GM20431 (cell line): ENCODE results near the gene PKHD1.
"Not testable (repeated sequence)": the region's sequence is repeated elsewhere in the genome, so short reads cannot be mapped to it uniquely, and the experiment has no call there.

Source experiments
- in situ Hi-C: fragments of 300-500 bp; cut with MseI, MboI; formaldehyde crosslinking; loops from one replicate; pipeline ENCODE4 v1.15.0; 2020; ENCODE audit warnings: low sequenced_read_pairs; ENCODE audit not compliant: unreplicated experiment

The PKHD1 gene

DNA sequence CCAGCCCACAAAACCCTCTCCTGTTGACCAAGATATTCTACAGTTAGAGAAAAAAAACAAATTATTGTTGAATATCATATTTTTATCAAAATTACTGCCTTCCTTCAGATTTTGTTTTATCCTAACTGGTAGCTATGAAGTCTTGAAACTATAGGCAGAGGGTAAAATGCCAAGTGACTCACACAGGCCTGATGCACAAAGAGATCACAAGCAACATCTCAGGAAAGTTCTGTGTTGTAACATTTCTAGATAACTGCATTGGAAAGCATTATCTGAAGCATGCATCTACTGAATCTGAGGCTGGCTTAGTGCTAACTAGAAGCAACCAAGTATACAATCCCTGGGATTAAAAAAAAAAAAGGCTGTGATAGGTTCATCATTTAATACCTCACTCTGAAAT lies 134.2 kb downstream of the PKHD1 start:
- in situ Hi-C loops = loop anchor here (25.0 kb wide), 1 partner anchor 1141 kb away; the partner anchor contains the start of gene TFAP2B

DNA sequence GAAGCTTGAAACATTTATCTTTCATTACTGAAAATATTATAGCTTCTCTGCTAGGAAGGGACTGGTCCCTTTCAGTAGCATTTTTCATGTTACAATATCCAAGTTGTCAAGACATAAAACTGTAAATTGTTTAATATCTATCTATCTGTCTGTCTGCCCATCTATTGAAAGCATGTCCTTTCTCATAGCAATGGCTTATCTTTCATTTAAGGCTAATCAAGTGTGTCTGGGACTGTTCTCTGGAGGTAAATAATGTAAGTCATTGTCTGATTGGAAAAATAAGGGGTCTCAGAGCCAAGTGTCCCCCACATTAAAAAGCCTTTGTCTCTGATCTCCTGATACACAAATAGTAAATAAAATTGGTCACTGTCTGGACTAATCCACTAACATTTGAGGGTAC lies 135.5 kb downstream of the PKHD1 start:
- in situ Hi-C loops = loop anchor here (25.0 kb wide), 1 partner anchor 1140 kb away; the partner anchor contains the start of gene TFAP2B

DNA sequence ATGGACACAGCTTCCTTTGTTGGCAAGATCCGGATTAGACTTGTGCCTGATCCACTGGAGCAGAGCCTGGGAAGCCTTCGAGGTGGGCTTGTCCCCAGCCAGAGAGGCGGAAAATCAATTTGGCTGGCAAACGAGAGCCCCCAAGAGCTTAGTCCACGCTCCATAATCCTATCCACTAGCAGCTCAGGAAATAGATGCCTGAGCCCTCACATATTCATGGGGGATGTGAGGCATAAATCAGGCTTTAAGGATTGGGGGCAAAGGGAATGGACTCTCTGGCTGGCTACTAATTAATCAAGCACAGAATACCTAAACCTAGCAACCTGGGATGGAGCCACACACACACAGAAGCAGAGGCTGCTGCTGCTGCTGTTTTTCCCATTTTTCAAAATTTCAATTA lies 137.9 kb downstream of the PKHD1 start:
- in situ Hi-C loops = no loop called here

DNA sequence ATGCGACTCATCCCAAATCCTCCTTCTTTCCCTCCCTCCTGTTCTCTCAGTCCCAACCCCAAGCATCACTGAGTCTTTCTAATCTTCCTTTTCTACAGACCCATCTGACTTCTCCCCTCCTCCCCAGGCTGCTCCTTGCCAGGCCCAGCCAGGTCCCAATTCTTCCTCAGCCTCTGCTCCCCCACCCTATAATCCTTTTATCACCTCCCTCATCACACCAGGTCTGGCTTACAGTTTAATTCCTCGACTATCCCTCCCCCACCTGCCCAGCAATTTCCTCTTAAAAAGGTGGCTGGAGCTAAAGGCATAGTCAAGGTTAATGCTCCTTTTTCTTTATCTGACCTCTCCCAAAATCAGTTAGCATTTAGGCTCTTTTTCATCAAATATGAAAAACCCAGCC lies 147.7 kb downstream of the PKHD1 start:
- in situ Hi-C loops = not testable (repeated sequence)

DNA sequence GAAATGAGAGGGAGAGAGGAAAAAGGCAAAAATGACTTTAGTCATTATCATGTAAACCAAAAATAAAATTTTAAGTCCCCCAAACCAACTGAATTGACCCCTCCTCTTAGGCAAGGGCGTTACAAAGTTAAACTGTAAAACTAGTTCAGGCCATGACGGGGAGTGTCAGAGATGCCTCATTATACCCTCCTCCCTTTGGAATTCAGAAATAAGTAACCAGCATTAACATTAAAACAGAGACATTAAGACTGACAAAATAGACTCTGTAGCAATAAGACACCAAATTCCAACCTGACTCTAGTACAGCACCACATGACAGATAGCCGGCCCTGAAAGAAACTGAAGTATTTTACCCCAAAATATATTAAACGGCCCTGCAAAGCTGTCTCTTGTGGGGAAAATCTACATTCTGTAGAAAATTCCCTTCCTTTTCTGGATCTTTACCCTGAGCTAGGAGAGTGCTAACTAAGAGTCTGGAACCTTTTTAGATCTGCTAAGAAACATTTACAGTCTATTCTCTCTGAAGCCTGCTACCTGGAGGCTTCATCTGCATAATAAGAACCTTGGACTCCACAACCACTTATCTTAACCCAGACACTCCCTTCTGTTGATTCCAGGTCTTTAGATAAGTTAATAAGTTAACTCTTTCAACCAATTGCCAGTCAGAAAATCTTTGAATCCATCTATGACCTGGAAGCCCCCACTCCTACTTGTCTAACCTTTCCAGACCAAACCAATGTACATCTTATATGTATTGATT lies 150.7 kb downstream of the PKHD1 start:
- in situ Hi-C loops = no loop called here

DNA sequence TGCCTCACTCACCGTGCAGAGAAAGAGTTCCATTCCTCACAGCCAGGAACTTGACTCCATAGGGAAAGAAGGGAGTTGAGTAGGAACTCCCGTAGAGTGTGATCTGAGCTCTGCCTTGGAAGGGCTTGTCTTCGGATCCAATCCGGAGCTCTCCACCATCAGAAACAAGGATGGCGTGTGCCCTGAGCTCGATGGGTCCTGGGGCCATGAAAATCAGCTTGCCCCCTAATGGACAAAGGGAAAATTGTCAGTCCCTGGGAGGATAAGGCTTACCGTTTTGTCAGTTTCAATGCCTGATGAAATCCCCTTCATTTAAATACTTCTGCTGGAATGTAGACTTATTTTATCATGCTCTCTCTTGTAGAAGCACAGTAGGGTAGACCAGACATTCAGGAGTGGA lies 153.3 kb downstream of the PKHD1 start:
- in situ Hi-C loops = no loop called here

DNA sequence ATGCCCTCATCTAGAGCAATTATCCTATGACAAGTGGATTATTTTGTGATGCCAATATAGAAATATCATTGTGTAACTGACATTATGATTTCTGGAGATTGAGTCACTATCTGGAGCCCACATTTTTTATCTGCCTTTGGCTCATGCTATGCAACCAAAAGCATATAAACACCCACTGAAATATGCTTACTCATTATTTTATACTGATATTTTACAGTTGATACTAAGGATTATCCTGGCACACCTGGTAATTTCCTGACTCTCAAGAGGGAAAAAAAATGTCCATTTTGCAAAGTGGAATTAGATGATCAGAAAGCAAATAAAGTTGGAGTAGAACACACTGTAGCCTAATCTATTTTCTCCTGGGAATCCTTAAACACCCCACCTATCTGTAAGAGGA lies 154.5 kb downstream of the PKHD1 start:
- in situ Hi-C loops = no loop called here

DNA sequence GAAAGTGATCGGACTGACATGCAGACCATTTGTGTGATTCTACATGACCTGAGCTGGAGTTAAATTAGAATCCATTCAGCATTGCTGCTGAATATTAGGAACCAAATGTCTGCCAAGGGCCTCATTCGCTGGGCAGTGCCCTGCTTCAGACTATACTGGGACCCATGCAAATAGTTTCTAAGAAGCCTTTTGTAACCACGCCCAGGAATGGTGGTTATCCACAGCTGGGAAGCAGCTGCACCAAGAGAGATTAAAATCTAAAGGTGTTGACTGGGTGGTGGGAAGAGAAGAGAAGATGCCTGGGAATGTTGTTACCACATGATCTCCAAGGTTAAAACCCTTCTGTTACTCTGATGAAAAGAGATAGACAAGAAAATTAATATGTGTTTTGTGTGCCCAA lies 156.8 kb downstream of the PKHD1 start:
- in situ Hi-C loops = no loop called here

DNA sequence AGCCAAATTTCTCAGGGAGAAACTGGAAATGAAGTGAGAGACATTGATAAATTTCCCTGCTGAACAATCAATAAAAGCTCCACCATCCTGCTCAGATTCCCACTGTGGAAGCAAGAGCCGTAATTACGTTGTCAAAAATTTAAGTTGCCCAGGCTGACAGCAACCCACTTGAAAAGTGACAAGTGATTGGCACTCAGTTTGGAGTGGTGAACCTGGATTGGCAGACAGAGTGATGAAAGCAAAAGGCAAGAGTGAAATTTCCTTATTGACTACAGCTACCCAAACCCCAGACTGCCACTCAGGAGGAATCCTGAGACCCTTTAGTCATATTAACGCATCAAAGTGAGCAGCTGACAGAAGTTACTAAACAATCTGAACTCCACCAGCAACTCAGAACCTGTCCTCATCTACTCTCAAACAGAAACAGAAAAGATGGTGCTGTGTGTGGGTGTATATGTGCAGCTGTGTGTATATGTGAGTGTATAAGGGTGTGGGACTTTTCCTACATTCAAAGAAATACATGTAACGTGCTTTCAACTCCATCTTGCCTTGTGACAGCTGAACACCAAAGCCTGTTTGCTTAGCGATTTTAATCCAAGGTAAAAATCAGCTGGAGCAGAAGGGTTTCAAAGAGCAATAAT lies 157.4 kb downstream of the PKHD1 start:
- in situ Hi-C loops = no loop called here

DNA sequence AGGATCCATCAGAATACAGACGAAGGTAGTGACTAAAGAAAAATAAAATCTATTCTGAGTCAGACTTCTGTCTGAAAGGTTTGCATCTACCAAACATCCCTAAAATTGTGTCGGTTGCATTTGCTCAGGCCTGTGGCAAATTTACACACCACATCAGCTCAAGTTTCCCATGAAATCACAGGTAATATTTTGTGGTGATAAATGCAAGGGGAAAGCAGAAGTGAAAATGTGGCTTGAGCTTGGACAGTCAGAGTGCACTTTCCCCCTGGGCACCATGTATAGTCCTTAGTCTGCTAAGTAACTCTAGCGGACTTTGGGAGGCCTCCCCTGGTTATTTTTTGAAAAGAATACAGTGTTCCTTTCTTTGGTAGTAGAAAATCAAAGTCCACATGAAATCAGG lies 159.1 kb downstream of the PKHD1 start:
- in situ Hi-C loops = no loop called here

DNA sequence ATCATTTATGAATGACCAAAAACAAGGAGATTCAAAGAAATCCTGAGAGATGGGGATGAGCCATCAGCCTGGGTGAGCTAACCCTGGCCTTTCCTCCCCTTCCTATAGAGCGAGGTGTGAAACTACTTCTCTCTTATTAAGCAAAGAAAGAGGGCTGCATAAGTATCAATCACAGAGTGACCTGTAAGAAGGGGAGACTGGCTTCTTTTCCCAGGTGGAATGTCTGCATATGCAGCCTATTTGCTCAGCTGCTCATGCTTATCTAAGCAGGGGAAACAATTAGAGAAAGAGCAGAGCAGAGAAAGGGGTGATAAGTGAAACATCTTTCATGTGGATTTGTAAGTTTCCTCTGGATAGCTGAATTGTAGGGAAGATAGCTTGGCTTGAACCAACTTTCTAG lies 160.0 kb downstream of the PKHD1 start:
- in situ Hi-C loops = no loop called here

DNA sequence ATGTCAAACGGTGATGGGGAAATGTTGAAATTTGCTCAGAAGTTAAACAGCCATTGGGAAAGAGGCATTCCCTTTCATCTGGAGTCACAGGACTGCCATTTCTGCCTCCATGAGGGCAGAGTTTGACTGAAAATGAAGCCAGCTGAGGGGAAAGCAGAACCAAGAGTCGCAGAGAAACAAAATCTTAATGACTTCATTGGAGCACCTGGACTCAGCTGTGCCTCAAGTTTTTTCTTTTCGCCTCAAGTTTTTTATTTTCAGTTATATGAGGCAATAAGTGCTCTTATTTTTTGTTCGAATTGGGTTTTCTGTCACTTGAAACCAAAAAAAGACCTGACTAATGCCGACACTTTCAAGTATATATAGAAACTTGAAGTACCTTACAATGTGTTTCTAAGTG lies 161.3 kb downstream of the PKHD1 start:
- in situ Hi-C loops = no loop called here

DNA sequence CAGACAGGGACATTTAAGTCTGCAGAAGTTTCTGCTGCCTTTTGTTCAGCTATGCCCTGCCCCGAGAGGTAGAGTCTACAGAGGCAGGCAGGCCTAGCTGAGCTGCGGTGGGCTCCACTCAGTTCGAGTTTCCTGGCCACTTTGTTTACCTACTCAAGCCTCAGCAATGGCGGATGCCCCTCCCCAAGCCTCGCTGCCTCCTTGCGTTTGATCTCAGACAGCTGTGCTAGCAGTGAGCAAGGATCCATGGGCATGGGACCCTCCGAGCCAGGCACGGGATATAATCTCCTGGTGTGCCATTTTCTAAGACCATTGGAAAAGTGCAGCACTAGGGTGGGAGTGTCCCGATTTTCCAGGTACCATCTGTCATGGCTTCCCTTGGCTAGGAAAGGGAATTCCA lies 164.9 kb downstream of the PKHD1 start:
- in situ Hi-C loops = not testable (repeated sequence)

DNA sequence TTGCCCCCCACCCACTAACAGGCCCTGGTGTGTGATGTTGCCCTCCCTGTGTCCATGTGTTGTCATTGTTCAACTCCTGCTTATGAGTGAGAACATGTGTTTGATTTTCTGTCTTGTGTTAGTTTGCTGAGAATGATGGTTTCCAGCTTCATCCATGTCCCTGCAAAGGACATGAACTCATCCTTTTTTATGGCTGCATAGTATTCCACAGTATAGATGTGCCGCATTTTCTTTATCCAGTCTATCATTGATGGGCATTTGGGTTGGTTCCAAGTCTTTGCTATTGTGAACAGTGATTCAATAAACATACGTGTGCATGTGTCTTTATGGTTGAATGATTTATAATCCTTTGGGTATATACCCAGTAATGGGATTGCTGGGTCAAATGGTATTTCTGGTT lies 169.1 kb downstream of the PKHD1 start:
- in situ Hi-C loops = not testable (repeated sequence)

DNA sequence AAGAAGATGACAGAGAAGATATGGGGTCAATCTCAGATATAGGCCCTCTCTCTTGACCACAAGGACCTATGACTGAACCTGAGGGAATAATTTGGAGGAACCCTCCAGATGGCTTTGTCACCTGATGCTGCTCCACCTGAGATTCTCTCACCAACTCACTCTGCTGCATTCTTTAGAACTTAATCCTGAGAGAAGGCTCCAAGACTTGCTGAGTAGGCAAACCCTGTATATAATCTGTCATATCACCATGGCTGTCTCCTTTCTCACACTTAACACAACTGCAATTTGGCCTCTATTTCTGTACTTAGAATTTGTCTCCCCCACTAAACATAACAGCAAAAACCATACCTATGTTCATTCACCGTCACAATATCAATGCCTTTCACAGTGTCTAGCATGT lies 172.3 kb downstream of the PKHD1 start:
- in situ Hi-C loops = no loop called here

DNA sequence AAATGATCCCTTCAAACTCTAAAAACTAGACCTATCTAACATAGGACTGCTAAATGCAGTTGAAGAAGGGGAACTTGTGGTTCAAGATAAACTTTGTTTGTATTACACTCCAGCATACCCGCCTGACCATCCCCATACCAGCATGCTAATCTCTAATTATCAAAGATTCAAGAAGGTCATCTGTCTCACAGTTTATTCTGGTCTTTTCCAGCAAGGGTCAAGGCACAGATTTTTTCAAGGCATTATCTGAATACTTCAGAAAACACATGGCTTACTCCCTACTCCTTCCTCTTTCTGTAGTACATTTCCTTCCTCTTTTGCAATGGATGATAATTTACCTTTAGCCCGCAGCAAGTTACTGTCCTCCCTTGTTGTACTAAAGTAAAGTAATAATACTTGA lies 174.1 kb downstream of the PKHD1 start:
- in situ Hi-C loops = no loop called here

DNA sequence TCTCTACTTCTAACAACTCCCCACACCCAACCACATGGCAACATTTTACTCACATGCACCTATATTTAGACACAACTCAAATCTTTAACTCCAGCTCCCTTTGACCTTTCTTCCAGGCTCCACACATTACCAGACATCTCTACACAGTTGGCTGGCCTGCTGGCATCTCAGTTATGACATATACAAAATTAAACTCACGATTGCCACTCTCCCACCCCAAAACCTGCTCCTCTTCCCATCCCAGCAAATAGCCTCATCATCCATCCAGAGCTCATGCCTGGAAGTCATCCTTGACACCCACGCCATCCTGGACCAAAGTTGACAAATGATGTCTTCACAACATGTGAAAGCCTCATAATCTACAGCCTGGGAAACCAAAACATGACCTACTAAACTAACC lies 176.6 kb downstream of the PKHD1 start:
- in situ Hi-C loops = no loop called here

DNA sequence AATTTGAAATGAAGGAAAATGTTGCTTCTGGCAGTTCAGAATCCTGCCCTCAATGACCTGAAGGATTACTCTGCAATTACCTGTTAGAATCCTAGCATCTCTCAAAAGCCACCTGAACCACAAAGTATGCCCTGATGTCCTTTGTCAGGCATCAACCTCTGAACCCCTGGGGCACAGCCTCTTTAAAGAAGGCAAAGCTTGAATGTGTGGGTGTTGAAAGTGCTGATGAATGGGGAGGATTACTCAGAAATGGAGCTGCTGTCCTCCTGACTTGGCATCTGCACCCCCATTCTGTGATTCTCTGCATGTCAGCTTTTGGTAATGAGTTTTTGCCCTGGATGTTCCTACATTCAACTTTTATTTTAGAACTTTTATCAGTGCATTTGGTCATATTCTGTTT lies 179.2 kb downstream of the PKHD1 start:
- in situ Hi-C loops = no loop called here

DNA sequence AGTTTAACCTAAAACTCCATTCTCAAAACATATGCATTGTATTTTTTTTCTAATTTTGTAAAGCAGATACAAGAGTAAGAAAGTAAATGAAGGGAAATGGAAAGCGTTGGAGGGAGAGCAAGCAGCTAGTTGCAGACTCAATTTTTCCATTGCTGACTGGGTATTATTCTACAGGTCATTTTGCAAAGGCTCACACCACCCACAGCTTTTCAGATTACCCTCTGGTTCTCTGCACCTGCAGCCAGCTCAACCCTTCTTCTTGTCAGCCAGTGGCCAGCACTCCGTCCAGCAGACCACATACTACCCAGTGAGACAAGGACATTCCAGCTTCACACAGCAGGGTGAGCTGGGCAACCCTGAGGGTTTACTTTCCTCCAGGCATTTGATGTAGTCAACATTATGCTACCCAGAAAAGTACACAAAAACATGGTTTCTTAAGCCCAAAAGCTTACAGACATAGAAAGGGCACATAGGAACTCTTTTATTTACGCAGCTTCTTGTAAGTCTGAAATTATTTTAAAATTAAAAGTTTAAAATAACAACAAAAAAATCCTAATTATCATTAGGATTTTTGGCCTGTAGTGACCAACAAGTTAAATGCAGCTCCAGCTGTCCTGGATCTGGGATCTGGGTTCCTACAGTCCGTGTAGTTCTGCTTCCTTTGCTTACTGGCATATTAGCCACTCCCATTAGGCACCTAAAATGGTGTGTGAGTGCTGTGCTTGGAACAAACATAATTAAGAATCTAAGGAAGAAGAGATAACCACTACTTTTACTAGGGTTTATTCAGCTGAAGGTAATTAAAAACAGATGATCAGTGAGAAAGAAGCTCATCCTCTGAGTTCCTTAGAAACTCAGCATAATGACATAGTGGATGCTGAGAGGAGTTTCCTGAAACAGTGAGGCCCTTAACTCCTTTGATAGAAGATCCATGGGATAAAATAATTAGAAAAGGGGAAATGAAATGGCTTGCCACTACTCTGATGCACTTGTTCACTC lies 185.3 kb downstream of the PKHD1 start:
- in situ Hi-C loops = no loop called here

DNA sequence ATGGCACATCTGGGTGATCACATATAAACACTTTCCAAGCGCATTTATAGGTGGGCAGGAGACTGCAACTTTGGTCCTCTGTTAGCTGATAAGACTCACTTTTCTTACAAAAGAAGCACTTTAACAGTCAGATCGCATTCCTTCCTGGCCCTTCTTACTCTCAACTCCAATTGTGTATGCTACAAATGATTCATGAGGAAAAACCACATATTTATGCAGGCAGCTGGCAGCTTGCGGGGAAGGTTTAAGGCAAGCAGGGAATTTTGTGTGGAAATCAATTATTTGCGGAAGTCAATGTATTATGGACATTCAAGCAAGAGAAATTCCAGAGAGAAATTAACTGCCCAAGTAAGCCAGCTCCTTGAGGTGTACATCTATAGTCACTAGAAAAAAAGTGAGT lies 194.0 kb downstream of the PKHD1 start:
- in situ Hi-C loops = no loop called here

DNA sequence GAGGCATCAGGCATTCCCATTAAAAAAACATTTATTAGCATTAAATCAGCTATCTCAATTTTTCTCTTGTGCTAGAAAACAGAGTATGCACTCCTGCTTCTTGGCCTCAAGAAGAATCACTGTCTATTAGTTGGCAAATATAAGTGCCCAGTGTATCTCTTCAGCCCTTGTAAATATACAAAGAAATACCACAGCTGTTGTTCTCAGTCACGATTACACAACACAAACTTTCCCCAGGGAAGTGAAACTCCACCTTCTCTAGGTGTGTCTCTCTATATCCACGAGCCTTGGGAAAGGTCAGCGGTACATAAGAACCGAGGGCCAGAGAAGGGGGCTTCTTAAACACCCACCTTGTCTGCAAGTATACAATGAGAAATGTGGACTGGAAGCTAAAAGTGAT lies 194.7 kb downstream of the PKHD1 start:
- in situ Hi-C loops = no loop called here
